Kidney (tissue), 14 donors: ENCODE measurements around the gene MYO5A. TPM values are rescaled to one million over a fixed set of nuclear protein-coding genes. Genes with fewer than 3 reads are reported as not detected.

Experiments used
- DNase-seq, 5 donors: peaks; one replicate each; pipeline ENCODE4 v3.0.0-alpha.2; 2013 to 2020
- FAIRE-seq: peaks from 2 replicates; lab custom pipeline; 2012; peaks lifted over from hg19 to GRCh38; lab: Jason Lieb, UNC
- H3K27ac ChIP-seq, 2 donors: one replicate each; pipeline ENCODE4 v1.7.0; 2013; ENCODE audit warnings: low read depth in 2 of 2, low read length in 2 of 2, inconsistent platforms in 1 of 2
- H3K27me3 ChIP-seq: one replicate; pipeline ENCODE4 v1.7.1; 2013; ENCODE audit warnings: low read length, inconsistent platforms; ENCODE audit not compliant: control insufficient read depth, insufficient read depth
- H3K36me3 ChIP-seq, 3 donors: one replicate each; pipeline versions ENCODE4 v1.7.0 to v1.7.1; 2013; ENCODE audit warnings: low read length in 3 of 3, control low read depth in 1 of 3, inconsistent platforms in 1 of 3; ENCODE audit not compliant: insufficient read depth in 3 of 3, control insufficient read depth in 2 of 3
- H3K4me1 ChIP-seq, 3 donors: one replicate each; pipeline versions ENCODE4 v1.7.0 to v1.7.1; 2013; ENCODE audit warnings: low read length in 3 of 3, inconsistent platforms in 1 of 3, low read depth in 1 of 3; ENCODE audit not compliant: control insufficient read depth in 2 of 3, insufficient read depth in 2 of 3
- H3K4me3 ChIP-seq, 3 donors: one replicate each; pipeline versions ENCODE4 v1.7.0 to v1.8.1; 2013; ENCODE audit warnings: low read length in 3 of 3, control low read depth in 1 of 3, inconsistent platforms in 1 of 3
- H3K9ac ChIP-seq, 3 donors: one replicate each; pipeline versions ENCODE4 v1.7.0 to v1.7.1; 2013; ENCODE audit warnings: low read length in 3 of 3, control low read depth in 1 of 3, inconsistent platforms in 1 of 3
- H3K9me3 ChIP-seq, 3 donors: one replicate each; pipeline versions ENCODE4 v1.7.0 to v1.7.1; 2013; ENCODE audit warnings: low read length in 3 of 3, control low read depth in 1 of 3, inconsistent platforms in 1 of 3; ENCODE audit not compliant: control insufficient read depth in 2 of 3, insufficient read depth in 1 of 3
- CTCF ChIP-seq: IDR thresholded peaks from 3 replicates; pipeline ENCODE4 v1.5.1; 2012; ENCODE audit warnings: mild to moderate bottlenecking, moderate library complexity, borderline replicate concordance; ENCODE audit not compliant: insufficient read depth; ENCODE audit errors: extremely low read depth
- intact Hi-C: fragments of 100-400 bp; cut with DNase I; formaldehyde crosslinking; loops from one replicate; pipeline ENCODE4 v1.11.1; 2022
- polyA plus RNA-seq: library from polyadenylated mRNA; stranded (reverse); fragments of 350-450 nt; fragmentation: Illumina TruSeq; extraction: RNeasy Lipid Tissue Mini Kit (QIAGEN cat#74804); gene quantifications from one replicate; pipeline ENCODE4 v1.2.3, GENCODE V29; 2014; ENCODE audit warnings: low read depth, low replicate concordance; ENCODE audit not compliant: insufficient read depth
- total RNA-seq: library from RNA; stranded (reverse); fragmentation: NEBNext Ultra II Directional; extraction: Animal tissue kit (Norgen Biotek cat#: 25700); gene quantifications from one replicate; pipeline ENCODE4 v1.2.1, GENCODE V29; 2021
- donor health status: control.
- donor health status: control.
- donor health status: control.
- donor health status: control.
- donor health status: control.
- donor health status: DM: yes; HTN: yes; CAD: no.
- donor health status: Normal renal cell carcinoma (clear cell type).

The MYO5A gene
- total and polyA plus RNA-seq, 2 donors from 2014 or later: 3.5 to 32.9 TPM

DNA sequence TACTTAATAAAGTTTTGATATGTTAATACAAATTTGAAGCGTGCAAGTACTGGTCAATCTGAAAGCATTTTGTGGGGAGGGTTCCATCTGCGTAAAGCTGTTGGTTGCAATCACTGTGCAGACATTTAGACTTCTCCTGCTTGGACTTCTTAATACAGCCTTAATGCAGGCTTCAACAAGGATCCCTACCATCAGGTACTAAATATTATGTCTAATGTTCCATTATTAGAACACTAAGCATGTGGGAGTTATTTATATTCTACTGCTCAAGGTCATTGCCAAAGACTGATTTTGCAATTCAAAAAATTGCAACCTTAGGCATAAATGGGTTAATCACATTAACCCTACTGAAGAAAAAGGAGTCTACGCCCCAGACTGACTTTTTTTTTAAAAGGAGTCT, 159.2 kb downstream of the MYO5A start:
- Histone ChIP-seq H3K27me3 (no peaks in the 10 kb centered on the region), H3K4me1 (peaks cover 0 to 3% (median 0%) of the 10 kb centered on the region in 3 donors), H3K9me3 (no peaks in the 10 kb centered on the region), H3K27ac (no peak overlapping the region), H3K4me3 (no peak overlapping the region), H3K36me3 (peaks cover 0 to 6% (median 0%) of the 10 kb centered on the region in 3 donors), H3K9ac (no peak overlapping the region)
- intact Hi-C loops: no loop called here
- no peak for TF ChIP-seq CTCF
- DNase-seq (no peak), FAIRE-seq (no peak)

DNA sequence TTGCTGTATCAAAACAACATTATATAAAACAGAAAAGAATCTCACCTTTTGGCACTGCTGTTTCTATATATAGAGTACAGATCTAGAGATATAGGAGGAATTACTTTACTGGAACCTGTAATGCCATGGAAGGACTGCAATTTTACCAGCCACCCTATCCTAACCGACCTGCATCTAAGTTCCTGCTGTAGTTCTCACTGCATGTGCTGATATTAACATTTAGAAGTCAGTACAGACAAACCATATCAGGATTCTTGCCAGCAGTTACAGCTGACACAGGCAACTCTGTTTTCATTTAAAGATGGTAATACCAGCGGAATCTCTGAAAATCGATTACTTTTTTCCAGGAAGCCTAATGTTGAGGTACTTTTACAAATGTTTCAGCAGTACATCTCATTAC, 159.7 kb downstream of the MYO5A start:
- intact Hi-C loops: no loop called here
- Histone ChIP-seq H3K9me3 (no peaks in the 10 kb centered on the region), H3K9ac (no peak overlapping the region), H3K27ac (no peak overlapping the region), H3K27me3 (no peaks in the 10 kb centered on the region), H3K36me3 (peaks cover 0 to 4% (median 0%) of the 10 kb centered on the region in 3 donors), H3K4me3 (no peak overlapping the region), H3K4me1 (peaks cover 0 to 3% (median 0%) of the 10 kb centered on the region in 3 donors)
- TF ChIP-seq CTCF: no peak
- FAIRE-seq (no peak), DNase-seq (no peak)

DNA sequence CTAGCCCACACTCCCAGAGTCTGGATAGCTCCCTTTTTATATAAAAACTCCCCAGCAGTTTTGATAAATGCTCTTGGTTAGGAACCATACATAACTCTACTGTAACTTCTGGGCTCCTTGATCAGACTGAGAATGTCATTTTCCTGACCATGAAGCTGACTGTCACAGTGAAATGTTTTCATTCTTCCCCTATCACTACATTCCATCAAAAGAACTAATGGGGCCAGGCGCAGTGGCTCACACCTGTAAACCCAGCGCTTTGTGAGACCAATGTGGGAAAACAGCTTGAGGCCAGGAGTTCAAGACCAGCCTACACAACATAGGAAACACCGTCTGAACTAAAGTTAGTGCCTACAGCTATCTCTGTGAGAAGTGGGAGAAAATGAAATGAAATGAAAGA, 160.3 kb downstream of the MYO5A start:
- Histone ChIP-seq H3K9me3 (no peaks in the 10 kb centered on the region), H3K9ac (no peak overlapping the region), H3K27ac (no peak overlapping the region), H3K36me3 (peaks cover 0 to 4% (median 3%) of the 10 kb centered on the region in 3 donors), H3K27me3 (no peaks in the 10 kb centered on the region), H3K4me1 (peaks cover 0 to 3% (median 0%) of the 10 kb centered on the region in 3 donors), H3K4me3 (no peak overlapping the region)
- intact Hi-C loops: no loop called here
- no peak for DNase-seq
- no peak for FAIRE-seq
- no peak for TF ChIP-seq CTCF

GRCh38 chr15:52362497-52362896, 166.2 kb downstream of the MYO5A start:
- no peaks in the 10 kb centered on the region for H3K9me3 ChIP-seq
- H3K4me1 ChIP-seq: no peaks in the 10 kb centered on the region
- H3K36me3 ChIP-seq: peaks cover 0 to 7% (median 4%) of the 10 kb centered on the region in 3 donors
- intact Hi-C loops: no loop called here
- H3K9ac ChIP-seq: no peak overlapping the region
- no peak for TF ChIP-seq CTCF
- FAIRE-seq (no peak), DNase-seq (no peak)
- H3K27me3 ChIP-seq: no peaks in the 10 kb centered on the region
- no peak overlapping the region for H3K27ac ChIP-seq
- no peak overlapping the region for H3K4me3 ChIP-seq
